ENCODE data around the gene ZNF618.

Gene ZNF618

DNA sequence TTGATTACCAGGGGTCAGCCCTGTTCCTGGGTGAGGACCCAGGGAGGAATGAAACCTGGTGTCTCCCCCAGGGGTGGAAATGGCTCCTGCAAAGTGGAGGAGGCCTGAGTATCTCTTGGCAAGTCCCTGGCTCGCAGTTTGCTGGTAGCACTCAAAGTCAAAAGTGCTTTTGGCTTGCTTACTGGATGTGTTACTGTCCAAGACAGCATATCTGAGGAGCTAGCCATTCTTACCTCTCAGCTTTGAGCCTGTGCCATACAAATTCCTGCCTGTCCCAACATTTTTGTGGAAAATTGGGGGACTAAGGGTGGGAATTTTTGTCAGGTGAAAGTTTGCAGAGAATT is 9.9 kb downstream of the ZNF618 start:
- no peak for DNase-seq

GRCh38 chr9:113886466-113886865 is 10.4 kb downstream of the ZNF618 start:
- DNase-seq, result no peak

- DNase-seq, result no peak
These were observed 10.8 kb downstream of the ZNF618 start for GRCh38 chr9:113886933-113887332.

DNA sequence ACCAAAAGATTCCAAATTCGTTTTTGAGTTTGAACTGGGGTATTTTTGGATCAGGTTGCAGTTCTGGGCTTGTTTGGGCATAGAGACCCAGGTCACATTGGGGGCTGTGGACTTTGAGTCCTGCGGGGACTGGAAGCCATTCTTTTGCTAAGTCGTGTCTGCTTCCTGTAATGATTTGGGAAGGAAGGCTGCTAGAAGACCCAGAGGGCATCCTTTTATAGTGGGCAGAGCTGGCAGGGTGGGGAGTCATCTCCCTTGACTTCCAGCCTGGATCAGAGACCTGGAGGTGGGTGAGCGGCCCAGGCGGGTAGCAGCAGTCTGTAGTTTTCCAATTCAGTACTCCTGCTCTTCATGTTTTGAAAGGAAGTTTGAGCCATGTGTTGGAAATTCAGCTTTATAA is 11.3 kb downstream of the ZNF618 start:
- DNase-seq, result no peak

GRCh38 chr9:113888336-113888735 is 12.2 kb downstream of the ZNF618 start:
- DNase-seq, result no peak

DNA sequence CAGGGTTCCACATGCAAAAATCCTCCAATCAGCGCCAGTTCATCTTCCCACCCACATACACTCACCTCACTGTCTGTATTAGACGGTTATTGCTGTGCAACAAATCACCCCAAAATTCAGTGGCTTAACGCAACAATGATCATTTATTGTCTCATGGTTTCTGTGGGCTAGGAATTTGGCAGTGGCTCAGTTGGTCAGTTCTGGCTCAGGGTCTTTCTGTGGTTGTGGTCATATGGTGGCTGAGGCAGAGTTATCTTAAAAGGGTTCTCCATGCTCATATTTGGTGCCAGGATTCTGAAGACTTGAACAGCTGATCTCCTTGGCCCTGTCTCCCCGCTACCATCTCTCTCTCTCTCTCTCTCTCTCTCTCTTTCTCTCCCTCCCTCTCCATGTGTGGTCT is 12.9 kb downstream of the ZNF618 start:
- DNase-seq, result no peak

DNA sequence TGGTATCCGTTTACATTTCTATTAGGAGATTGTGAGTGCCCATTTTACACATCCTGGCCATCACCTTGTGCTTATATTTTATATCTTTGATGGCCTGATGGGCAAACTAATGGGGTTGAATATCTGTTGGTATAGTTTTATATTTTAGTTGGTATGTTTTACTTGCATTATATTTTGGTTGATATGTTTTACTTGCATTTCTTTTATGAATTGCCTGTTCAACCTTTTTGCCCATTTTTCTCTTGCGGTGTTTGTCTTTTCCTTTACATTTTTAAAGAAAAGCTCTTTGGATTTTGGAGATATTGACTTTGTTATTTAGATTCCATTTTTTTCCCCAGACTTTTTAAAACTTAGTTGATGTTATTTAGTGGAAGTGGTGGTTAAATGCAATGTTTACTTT is 14.6 kb downstream of the ZNF618 start:
- DNase-seq, result no peak

DNA sequence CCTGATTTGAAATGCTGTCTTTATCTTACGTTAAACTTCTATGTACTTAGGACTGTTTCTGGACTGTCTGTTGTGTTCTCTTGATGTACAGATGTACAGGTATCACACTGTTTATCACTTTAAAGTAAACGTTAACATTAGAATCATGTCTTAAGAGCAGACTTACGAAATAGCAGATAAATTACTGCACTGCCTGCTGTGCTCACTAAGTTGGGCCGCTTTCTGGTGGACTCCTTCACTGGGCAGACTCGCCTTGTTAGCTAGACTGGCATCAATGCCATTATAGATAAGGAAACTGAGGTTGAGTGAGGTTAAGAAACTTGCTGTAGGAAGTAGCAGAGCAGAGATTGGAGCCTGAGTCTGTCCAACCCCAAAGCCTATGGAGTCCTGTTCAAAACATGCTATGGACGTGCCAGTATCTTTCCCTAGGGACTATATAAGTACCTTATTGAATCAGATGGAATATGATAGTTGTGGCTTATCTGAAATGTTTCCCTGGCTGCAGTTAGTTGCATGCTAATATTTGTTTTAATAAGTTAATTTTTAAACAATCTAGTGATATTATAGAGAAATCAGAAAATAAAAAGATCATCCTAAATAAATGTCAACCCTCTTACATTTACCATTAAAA is 16.9 kb downstream of the ZNF618 start:
- no peak for DNase-seq

GRCh38 chr9:113894166-113894565 is 18.1 kb downstream of the ZNF618 start:
- no peak for DNase-seq

- DNase-seq, result no peak
These were observed 19.4 kb downstream of the ZNF618 start for GRCh38 chr9:113895526-113895925.

GRCh38 chr9:113896713-113897112 is 20.6 kb downstream of the ZNF618 start:
- DNase-seq, result no peak

- DNase-seq, result no peak
These were observed 22.0 kb downstream of the ZNF618 start for GRCh38 chr9:113898151-113898550.

DNA sequence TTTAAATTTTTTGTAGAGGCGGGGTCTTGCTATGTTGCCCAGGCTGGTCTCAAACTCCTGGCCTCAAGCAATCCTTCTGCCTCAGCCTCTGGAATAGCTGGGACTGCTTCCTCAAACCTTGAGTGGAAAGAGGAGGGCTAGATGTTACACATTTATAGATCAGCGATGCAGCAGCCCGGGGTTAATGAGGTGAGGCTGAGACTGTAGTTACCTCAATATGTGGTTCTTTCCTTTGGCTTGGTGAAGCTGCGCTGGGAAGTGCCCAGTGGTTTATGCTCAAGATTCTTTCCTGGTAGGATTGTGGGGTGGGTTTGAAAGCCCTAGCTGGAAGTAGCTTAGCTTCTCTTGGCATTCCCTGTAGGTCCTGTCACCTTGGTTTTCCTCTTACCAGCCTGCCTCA is 22.5 kb downstream of the ZNF618 start:
- DNase-seq, result no peak

- no peak for DNase-seq
These were observed 23.1 kb downstream of the ZNF618 start for GRCh38 chr9:113899205-113899604.

DNA sequence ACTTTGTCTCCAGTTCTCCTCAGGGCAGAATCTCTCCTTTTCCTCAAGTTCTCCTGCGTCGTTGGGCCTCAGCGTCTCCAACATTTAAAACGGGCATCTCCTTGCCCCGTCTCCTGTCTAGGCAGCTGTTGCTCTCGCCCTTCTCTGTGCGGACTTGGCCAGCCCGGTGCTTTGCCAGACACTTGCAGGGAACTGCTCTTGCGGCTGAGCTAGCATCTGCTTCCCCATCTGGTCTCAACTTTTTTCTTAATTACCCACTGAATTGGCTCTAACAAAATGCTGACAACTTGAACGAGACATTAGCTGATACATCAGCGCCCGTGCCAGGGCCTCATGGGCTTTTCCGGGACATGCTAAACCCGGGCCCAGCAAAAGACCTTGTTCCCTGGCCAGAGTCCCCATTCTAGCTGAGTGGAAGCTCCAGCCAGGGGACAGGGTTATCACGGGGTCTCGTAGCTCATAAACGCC is 25.1 kb downstream of the ZNF618 start:
- no peak for DNase-seq

DNA sequence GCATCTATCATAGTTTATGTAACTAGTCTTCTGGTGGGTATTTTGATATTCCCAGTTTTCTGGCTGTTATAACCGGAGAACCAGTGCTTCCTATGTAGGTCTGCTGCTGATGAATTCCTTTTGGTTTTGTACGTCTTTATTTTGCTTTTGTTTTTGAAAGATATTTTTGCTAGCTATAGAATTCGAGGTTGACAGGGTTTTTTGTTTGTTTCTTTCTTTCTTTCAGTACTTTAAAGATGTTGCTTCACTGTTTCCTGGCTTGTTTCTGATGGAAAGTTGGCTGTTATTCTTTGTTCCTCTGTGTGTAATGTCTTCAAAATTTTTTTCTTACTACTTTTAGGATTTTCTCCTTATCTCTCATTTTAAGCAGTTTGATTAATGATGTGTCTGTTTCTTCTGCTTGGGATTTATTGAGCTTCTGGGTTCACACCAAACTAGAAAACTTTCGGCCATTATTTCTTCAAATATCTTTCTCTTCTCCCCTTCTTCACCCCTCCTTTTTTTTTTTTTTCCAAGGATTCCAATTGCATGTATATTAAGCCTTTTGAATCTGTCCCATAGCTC is 27.5 kb downstream of the ZNF618 start:
- DNase-seq, result no peak

DNA sequence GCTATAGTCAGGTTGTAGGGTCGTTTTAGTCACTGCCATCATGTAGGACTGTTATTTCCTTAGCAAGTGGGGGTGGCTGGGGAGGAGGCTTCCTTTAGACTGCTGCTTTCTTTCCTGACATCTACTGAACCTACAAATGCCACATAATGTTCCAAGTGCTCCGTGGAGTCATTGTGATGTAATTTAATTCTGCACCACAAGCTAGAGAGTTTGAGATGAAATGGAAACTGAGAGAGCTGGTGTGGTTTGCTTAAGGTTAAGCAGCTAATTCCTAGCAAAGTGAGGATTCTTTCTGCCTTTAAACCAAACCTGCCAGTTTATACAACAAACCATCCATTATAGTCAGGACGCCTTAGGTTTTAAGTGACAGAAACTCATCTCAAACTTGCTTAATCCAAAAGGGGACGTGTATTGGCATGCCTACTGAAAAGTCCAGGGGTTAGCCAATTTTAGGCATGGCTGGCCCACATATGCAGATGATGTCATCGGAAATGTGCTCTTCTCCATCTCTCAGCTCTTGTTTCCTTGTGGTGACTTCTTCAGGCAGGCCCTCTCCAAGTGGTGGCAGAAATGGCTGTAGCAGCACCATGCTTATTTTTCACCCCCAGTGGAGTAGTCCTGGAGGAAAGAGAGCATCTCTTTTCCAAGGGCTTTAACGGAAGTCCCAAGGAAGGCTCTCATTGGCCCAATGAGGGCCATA is 30.5 kb downstream of the ZNF618 start:
- DNase-seq, result no peak

GRCh38 chr9:113907282-113907681 is 31.2 kb downstream of the ZNF618 start:
- no peak for DNase-seq

GRCh38 chr9:113909421-113909820 is 33.3 kb downstream of the ZNF618 start:
- DNase-seq, result no peak

DNA sequence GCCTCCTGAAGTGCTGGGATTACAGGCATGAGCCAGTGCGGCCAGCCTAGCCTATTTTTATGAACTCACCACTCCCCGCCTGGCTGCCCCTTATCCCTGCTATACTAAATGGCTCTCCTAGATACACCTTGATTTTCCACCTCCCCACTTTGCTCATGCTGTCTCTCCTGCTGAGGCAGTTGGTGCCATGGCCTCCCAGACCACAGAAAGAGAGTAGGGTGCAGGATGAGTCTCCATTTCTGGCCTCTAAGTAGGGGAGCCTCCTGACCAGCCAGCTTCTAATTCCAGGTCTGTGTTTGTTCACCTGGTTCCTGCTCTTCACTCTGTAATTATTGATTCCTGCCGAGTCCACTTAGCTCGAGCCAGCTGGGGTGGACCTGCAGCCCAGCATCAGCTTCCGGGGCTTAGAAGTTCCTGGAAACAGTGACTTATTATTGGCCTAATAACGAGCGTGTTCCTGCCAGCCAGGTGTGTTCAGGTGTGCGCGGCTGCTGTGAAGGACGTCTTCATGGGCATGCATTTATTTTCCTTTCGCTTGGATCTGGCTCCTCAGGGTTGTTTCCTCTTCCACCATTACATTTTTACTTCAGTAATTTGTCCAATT is 34.0 kb downstream of the ZNF618 start:
- DNase-seq, result peak; percentile 97

DNA sequence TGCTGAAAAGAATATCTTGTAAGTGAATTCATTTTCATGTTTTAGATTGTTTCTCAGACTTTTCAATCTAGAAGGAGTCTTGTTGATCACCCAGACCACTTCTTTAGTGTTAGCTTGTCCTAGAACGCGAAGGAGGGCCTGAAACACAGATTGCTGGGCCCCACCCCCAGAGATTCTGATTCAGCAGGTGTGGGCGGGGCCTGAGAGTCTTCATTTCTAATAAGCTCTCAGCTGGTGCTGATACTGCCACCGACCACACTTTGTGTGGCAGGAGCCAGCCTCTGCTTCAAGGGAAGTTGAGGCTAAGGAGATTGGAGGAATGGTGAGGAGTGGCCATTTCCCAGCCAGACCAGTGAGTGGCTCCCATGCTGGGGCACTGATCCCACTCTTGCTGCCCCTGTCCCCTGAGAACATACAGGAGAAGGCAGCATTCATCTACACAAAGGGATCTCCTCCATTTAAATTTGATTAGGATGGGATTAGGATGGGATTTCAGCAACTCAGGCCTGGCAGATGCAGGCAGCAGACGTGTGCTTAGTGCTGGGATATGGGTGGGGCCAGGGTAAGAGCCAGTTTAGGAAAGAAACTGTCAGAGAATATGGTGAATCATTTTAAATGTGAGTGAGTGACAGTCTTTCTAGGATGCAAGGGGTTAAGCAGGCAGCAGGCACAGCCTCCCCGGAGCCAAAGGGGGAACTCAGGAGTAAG is 35.9 kb downstream of the ZNF618 start:
- peak; percentile 38 for DNase-seq

DNA sequence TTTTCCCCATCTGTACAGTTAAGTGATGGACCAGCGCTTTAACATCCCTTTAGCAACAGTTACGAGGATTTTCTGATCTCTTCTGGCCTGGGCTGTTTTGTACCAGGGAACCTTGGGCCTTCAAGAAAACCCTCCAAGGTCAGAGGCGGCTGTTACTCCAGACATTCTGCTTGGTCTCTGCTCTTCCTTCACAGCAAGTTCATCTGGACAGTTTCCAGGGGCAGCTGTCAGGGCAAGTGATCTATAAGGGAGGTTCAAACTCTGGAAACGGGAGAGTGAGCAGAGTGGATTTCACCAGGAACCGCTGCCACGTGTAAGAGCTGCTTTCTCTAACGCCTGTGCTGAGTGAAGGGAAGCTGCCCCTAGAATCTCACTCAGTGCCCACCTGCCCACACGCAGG is 36.7 kb downstream of the ZNF618 start:
- no peak for DNase-seq

DNA sequence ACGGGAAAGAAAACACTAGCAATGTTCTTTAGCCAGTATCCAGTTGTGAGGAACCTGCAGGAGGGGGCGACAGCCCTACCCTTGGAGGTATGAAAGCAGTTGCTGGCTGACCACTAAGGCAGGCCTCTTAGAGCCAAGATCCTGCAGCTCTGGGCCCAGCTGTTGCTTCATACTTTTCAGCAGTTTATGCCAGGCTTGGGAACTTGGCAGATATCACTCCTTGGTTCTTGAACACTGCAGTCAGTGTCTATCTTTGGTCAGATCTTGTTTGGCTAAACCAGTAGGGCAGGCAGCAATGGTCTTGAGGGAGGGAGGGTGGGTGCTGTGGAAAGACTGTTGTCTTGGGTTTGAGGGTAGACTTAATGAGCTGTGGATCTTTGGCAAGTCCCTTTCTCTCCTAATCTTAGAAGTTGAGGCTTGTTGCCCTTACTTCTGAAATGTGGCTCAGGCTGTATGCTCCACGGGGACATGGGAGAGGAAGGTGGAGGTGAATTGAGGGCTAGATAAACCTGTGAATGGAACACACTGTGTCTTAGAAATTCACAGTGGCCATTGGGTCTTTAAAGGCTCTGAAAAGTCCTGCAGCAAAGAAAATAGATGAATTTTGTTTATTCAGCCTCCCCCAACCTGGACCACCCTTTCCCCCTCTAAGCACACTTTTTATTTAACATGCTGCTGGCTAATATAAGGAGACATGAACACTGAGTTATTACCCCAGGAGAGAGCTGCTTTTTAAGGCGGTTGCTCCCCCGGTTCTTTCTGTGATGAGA is 37.5 kb downstream of the ZNF618 start:
- no peak for DNase-seq

Measured in DMS153 (cell line).